ENCODE measurements around the gene OR4S2.

OR4S2 gene

DNA sequence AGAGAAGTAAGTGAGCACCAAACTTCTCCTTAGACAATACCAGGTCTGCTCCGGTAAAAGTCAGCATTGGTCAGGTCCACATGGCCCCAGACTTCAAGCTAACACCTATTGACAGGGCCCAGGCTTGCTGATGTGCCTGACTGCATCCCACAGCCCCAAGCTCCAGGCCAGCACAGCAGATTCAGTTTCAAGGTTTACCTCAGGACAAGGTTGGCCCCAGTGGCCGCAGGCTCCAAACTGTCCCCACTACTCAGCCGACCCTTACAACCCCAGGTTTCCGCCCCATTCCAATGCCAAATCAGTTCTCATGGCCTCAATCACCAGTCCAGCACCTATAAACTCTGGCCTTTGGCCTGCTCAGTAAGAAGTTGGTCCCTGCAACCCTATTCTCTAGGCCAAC lies 53.3 kb downstream of the OR4S2 start:
- DNase-seq (ENCODE audit: low read depth) = no peak
- H3K4me3 ChIP-seq (ENCODE audit: low read depth, low read length) = no peak overlapping the region
- TF ChIP-seq, protein P1, sequence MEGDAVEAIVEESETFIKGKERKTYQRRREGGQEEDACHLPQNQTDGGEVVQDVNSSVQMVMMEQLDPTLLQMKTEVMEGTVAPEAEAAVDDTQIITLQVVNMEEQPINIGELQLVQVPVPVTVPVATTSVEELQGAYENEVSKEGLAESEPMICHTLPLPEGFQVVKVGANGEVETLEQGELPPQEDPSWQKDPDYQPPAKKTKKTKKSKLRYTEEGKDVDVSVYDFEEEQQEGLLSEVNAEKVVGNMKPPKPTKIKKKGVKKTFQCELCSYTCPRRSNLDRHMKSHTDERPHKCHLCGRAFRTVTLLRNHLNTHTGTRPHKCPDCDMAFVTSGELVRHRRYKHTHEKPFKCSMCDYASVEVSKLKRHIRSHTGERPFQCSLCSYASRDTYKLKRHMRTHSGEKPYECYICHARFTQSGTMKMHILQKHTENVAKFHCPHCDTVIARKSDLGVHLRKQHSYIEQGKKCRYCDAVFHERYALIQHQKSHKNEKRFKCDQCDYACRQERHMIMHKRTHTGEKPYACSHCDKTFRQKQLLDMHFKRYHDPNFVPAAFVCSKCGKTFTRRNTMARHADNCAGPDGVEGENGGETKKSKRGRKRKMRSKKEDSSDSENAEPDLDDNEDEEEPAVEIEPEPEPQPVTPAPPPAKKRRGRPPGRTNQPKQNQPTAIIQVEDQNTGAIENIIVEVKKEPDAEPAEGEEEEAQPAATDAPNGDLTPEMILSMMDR (IDR thresholded peaks at IDR 0.05; ENCODE audit: low read depth, low read length, missing control alignments) = no peak
- in situ Hi-C loops (cut with HindIII; ENCODE audit: low sequenced_read_pairs) = no loop called here

Data from astrocyte of the cerebellum (primary cell).